ENCODE measurements around the gene RPS6KA4.
"Not testable (repeated sequence)": the region's sequence is repeated elsewhere in the genome, so short reads cannot be mapped to it uniquely, and the experiment has no call there.

RPS6KA4 gene

DNA sequence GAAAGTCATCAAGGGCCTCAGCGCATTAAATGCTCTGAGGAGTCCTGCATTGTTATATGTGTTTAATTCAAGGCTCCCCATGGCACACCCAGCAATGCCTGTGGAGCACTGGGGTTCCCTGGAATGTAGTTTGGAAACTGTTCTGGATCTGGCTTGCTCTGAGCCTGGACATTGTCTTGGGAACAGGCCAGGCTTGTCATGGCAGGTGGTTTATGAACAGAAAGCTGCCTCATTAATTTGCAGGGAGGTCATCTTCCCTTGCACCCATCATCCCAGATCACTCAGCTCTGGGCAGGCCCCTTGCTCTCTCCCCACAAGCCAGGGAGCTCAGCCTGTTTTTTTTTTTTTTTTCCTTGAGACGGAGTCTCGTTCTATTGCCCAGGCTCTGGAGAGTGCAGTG, 32.9 kb downstream of the RPS6KA4 start:
- DNase-seq = no peak

DNA sequence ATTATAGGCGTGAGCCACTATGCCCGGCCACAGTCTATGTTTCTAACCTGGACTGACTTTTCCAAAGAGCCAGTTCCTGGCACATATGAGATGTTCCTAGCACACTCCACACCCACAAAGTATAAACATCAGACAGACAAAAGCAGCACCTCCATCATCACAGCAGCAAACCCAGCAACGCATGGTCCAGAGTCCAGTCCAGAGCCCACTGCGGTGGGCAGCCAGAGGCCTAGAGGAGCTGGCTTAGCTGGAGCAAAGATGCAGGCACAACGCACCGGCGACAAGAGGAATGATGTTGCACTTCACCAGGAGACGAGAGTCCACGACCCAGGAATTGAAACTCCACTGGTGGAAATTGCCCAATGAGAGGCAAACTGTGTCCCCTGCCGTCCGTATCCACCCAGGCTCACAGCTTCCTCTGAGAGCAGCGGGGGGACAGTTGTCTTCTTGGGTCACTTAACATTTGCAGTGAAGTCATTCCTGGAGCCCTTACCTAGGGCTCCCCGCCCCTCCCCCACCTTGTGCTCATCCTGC, 36.6 kb downstream of the RPS6KA4 start:
- no peak for DNase-seq

DNA sequence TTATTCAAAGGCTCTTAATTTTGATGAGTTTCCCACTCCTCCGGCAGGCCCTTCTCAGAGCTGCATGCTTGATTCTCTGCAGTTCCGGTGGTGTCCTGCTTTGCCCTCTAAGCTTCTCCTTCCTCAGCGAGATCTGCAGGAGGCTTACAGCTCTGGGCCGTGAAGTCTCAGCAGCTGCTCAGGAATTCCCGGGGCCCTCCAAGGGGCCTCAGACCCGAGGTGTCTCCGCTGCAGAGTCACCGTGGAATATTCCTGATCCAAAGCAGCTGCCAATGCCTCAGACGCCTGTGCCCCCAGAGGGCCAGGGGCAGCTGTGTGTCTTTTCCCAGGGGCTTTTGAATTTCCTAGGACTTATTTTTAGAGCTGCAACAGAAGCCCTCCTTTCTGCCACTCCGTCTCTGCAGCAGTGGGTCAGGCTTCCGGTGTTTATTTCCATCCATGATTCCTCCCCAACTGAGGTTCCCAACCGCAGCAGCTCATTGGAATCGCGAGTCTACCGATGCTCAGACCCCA, 37.2 kb downstream of the RPS6KA4 start:
- no peak for DNase-seq

DNA sequence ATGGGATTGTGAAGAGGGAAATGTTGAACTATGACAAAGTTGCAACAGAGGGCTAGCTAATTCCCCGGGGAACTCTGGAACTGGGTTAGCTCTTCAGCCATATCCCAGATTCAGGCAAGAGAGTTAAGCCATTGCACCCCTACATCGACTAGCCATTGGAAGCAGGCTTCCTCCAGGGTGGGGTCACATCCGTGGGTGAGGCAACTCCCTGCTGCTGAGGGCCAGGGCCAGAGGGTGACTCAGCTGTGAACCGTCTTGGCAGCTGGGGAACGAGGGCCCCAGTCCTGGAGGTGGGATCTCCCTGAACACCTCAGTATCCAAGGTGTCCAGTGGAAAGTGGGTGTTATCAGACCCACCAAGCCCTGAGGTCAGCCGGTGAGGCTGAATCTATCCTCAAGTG, 41.1 kb downstream of the RPS6KA4 start:
- no peak for DNase-seq

DNA sequence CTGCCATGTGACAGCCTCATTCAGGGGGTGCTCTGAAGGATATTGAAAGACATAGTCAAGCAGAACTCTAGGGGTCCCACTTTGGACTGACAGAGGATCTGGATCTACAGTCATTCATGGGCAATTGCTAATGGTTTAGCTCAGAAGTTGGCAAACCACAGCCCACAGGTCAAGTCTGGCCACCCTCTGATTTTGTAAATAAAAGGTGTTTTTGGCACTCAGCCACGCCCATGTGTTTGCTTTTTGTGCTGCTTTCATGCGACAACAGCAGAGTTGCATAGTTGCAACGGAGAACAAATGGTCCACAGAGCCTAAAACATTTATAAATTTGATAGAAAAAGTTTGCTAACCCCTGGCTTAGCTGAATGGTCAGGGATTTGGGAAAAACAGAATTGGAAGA, 41.7 kb downstream of the RPS6KA4 start:
- no peak for DNase-seq

DNA sequence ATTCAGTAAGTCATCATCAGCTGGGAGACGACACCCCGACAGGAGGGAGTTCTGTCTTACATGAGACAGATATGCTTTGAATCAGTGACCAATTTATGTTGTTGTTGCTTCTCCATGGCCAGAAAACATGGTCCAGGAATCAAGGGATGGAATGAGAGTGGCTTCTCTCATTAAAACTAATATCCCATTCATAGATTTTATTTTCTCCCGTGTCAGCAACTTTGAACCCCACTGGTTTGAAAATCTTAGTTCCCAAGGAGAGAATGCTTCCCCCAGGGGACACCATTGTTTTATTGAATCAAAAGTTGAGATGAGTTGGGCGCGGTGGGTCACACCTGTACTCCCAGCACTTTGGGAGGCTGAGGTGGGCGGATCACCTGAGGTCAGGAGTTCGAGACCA, 42.8 kb downstream of the RPS6KA4 start:
- no peak for DNase-seq

DNA sequence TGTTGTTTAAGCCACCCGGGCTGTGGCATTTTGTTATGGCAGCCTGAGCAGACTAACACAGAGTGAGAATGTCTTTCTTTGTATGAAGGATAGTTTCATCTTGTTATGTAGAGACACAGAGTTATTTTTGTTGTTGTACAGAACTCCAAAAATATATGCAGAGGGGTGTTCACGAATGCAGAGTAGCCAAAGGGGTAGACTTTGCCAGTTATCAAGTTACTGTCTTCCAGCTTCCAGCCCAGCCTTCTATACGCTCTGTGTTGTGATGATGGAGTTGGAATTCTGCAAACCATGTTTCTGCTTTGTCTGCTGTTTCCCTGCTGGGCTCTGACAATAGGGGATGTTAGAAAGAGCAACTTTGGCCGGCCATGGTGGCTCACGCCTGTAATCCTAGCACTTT, 44.1 kb downstream of the RPS6KA4 start:
- no peak for DNase-seq

DNA sequence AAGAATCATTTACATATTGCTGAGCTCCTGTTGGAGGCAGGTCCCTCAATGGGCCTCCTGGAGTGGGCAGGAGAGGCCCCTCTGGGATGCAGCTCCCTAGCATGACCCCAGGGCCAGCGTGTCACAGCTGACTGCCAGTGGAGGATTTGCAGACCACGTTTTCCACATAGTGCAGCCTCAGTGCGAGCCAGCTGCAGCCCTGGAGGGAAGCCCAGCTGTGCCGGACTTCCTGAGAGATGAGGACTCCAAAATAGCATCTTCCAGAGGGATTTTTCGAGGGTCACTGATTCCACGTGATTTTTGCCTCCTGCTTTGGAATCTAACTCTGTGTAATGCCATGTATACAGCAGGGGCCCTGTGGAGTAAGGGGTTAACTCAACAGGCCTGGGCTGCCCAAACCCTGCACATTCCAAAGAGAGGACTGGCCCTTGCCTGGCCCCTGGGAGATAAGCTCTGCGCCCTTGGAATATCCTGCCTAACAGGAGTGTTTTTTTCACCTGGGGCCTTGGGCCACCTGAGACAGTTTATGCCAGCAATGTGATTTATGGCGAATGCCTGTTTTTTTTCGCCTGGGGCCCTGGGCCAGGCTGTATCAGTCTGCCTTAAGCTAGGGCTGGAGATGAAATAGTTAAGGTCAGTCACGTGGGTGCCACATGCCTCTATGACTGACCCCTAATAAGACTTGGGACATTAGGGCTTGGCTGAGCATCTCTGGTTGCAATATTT, 47.4 kb downstream of the RPS6KA4 start:
- no peak for DNase-seq

DNA sequence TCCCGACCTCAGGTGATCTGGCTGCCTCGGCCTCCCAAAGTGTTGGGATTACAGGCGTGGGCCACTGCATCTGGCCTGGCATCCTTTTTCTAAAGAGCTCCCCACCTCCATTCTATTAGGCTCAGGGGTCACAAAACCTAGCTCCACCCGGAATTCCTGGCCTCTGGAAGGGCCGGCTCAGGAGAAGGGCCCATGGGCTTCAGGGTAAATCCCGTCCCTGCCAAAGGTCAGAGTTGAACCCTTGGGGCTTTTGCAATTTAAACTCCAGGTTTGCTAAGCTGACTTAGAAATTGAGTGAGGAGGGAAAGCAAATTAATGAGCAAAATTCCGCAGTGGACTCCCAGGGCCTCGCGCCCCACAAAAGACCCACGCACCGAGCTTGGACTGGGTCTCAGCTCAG, 48.3 kb downstream of the RPS6KA4 start:
- DNase-seq = no peak

DNA sequence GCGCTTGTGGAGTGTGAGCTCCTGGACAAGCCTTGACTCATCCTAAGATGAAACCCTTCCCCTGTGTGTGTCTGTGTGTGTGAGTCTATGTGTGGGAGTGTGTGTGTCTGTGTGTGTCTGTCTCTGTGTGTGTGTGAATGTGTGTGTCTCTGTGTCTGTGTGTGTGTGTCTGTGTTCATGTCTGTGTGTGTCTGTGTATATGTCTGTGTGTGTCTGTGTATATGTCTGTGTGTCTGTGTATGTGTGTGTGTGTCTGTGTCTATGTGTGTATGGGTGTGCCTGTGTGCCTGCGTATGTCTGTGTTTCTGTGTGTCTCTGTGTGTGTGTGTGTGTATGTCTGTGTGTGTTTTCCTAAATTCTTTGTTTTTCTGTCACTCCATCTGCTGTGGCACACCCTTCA, 48.7 kb downstream of the RPS6KA4 start:
- no peak for DNase-seq

DNA sequence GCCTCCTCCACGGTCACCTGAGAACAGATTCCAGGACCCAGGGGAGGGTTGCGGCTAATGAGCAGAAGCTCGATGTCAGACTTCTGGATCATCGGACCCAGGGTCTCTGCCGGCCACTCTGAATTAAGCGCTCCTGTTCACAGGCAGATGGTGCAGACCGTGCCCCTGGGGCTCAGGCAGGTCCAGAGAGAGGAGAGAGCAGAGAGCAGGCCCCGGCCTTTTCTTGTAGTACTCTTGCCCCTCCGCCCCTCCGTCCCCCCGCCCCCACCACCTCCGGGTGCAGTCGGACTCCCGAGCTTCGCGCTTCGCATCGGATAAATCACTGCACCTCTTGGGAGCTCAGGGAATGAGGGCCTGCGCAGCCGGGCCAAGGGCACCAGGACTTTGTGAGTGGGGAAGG, 50.3 kb downstream of the RPS6KA4 start:
- no peak for DNase-seq

DNA sequence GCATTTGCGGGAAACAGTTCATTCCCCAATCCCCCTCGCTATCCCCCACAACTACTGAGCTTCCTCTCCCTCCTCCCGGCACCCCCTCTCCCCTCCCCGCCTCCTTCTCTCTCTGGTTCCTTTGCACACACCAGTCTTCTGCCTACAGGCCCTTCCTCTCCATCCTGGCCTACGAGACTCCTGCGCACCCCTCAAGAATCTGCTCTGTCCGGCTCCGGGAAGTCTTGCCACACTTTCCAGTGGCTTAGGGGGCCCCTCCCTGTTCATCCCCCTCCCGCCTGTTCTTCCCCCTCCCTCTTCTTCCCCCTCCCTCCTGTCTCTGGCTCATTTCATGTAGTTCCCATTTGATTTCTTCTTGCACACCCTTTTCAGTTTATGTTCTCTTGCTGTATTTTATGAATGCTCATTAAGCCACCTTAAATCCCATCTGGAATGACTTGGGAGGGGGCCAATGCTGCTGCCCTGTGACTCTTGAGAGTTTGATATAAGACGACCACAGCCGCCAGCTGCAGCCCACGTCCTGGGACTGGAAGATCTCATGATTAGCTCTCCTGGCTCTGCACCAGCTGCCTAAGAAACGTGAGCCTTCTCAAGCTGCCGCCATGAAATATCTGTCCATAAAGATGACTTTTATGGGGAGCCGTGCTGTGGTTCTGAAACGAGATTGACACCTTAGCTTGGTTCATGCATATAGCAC, 50.9 kb downstream of the RPS6KA4 start:
- no peak for DNase-seq

DNA sequence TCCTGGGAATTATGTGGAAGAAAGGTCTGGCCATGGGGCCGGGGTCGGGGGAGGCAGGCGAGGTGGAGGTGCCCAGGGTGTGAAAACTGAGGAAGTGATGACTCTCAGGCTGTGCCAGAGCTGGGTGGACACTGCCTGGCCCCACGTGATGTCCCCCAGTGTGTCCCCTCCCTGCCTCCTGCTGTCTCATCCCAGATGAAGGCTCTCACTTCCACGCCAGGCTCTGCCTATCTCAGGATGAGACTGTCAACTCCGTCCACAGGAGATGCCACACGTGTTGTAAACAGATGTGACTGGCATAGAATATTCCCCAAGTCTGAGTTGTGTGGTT, 51.4 kb downstream of the RPS6KA4 start:
- DNase-seq = no peak

DNA sequence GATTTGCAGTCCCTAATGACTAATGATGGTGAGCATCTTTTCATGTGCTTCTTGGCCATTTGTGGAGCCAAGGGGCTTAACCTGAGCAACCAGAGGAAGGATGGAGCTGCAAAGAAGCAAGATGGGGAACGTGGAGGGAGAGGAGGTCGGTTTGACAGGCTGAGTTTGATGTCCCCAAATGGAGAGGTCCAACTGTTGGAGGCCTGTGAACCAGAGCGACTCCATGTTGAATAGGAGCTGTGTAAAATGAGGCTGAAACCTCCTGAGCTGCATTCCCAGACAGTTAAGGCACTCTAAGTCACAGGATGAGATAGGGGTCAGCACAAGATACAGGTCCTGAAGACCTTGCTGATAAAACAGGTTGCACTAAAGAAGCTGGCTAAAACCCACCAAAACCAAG, 54.5 kb downstream of the RPS6KA4 start:
- no peak for DNase-seq

DNA sequence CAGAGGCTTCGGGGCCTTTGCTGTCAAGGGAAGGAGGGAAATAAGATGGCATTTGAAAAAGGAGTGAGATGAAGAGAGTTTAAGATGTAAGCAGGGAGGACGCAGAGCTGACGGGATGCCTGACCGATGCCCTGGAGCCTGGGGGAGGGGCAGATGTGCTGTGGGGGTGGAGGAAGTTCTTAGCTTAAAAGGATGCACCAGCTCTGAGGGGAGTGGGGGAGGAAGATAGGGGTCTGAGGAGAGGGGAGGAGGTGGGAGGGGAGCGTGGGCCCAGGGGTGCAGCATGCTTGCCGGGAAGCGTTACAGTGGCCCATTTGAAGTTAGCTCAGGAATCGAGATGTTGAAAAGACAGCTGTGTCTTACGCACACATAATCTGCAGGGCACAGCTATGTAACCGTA, 56.3 kb downstream of the RPS6KA4 start:
- DNase-seq = no peak

DNA sequence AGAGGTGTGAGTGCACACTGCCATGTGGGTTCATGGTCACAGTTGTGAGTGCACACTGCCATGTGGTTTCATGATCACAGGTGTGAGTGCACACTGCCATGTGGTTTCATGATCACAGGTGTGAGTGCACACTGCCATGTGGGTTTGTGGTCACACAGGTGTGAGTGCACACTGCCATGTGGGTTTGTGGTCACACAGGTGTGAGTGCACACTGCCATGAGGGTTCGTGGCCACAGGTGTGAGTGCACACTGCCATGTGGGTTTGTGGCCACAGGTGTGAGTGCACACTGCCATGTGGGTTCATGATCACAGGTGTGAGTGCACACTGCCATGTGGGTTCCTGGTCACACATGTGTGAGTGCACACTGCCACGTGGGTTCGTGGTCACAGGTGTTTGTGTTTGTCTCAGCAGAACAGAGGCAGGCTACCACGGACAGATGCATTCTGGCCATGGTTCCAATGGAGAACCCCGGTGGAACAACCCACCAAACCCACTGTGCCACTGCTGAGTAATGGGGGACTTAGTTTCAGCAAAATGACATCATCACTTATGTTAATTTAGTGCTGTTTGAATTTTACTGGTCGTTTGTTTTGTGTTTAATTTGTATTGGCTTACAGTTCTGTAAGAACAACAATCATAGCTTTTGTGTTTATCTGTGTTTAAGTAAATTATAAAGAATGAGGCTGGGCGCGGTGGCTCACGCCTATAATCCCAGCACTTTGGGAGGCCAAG, 57.2 kb downstream of the RPS6KA4 start:
- DNase-seq = no peak

DNA sequence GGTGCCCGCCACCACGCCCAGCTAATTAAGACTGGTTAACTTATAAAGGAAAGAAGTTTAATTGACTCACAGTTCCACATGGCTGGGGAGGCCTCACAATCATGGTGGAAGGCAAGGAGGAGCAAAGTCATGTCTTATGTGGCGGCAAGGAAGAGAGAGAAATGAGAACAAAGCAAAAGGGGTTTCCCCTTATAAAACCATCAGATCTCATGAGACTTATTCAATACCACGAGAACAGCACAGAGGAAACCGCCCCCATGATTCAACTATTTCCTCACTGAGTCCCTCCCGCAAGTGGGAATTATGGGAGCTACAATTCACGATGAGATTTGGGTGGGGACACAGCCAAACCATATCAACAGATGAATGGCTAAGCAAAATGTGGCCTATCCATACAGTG, 59.3 kb downstream of the RPS6KA4 start:
- not testable (repeated sequence) for DNase-seq

DNA sequence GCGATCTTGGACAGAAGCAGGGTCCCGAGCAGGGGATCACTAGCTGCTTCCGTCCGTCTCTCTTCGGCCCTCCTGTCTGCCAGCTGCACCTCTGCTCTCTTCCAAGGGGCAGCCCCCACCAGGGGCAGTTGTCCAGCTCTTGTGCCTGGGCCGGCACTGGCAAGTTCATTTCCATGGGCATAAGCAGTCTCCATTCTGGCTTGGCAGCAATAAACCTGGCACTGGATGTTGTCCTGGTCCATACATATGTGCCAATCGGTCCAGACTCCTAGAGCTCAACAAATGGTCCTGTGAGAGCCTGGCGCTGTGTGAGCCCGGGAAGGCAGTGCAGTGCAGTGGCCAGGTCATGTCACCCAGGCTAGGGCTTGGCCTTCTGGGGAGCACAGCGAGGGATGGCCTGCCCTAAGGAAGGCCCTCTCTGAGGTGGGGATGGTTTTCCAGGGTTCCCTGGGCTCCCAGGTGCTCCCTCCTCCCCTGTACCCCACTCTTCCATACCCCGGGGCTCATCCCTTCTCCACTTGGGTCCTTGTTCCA, 60.4 kb downstream of the RPS6KA4 start:
- DNase-seq = no peak

DNA sequence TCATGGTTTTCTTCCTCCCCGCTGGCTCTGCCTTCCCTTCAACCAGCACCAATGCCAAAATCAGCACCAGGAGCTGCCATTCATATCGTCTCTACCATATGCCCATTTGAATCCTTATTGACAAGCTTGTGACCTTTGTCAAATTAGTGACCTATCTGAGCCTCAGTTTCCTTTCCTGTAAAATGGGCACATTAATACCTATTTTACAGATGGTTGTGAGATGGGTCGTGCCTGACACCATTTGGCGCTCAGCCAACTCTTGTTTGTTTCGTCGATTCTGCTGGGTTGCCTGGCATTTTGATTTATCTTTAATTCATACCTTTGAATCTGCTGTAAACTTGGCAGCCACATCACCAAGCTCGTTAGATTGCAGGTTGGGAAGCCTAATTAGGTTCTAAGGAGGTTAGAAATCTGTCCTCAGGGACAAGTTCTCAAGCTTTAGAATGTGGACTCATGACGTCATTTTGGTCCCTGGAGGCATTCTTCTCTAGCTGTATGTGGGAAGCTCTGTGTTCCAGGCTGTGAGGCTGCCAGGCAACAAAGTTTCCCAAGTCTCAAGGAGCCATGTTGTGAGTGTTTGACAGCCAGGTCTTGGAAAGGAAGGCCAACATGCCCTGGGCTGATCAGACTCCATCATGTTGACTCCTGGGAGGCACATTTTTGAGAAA, 61.0 kb downstream of the RPS6KA4 start:
- DNase-seq = no peak

All from NCI-H2029 treated with DMSO at 0.1 percent for 48 hours (cell line).